ENCODE results near the gene COG6. TPM values are rescaled to one million over a fixed set of nuclear protein-coding genes. Genes with fewer than 3 reads are reported as not detected.

COG6 gene
- polyA plus RNA-seq, 1 of the 3 experiments (the other 2 are of a cell fraction), result 13.1 TPM

DNA sequence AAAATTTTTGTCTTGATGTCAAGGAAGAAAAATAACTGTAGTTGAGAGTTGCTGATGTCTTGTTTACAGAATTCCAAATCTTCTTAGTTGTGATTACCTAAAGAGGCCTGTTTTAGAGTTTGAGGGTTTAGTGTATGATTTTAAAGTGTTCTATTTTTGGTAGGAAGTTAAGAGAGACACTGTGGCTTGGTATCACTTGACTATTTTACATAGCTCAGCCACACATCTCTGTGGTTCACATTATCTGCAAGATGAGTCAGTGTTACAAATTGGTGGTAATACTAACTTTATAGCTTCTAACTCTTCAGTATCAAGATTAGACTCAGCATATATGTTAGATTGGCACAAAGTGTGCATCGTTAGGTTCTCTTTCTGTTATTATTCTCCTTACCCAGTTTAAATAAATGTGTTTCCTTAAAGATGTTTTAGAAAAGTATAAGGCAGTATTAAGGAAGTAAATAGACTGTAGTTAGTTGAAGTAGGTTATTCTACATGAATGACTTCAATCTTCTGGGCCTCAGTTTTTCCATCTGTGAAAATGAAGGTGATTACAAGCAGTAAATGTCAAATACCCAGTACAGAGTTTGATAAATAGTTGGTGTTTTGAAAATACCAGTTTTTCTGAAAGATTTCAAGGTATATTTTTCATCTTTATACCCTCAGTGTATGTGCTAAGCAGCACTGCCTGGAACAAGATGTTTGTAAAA lies 33.4 kb downstream of the COG6 start (continued):
- TF ChIP-seq, protein P1, sequence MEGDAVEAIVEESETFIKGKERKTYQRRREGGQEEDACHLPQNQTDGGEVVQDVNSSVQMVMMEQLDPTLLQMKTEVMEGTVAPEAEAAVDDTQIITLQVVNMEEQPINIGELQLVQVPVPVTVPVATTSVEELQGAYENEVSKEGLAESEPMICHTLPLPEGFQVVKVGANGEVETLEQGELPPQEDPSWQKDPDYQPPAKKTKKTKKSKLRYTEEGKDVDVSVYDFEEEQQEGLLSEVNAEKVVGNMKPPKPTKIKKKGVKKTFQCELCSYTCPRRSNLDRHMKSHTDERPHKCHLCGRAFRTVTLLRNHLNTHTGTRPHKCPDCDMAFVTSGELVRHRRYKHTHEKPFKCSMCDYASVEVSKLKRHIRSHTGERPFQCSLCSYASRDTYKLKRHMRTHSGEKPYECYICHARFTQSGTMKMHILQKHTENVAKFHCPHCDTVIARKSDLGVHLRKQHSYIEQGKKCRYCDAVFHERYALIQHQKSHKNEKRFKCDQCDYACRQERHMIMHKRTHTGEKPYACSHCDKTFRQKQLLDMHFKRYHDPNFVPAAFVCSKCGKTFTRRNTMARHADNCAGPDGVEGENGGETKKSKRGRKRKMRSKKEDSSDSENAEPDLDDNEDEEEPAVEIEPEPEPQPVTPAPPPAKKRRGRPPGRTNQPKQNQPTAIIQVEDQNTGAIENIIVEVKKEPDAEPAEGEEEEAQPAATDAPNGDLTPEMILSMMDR (IDR thresholded peaks at IDR 0.05), result no peak
- no peak for TF ChIP-seq FOXM1 (IDR thresholded peaks at IDR 0.05; ENCODE audit: low read depth)
- TF ChIP-seq TEAD4 (IDR thresholded peaks at IDR 0.05; ENCODE audit: borderline replicate concordance, insufficient read depth), result no peak

DNA sequence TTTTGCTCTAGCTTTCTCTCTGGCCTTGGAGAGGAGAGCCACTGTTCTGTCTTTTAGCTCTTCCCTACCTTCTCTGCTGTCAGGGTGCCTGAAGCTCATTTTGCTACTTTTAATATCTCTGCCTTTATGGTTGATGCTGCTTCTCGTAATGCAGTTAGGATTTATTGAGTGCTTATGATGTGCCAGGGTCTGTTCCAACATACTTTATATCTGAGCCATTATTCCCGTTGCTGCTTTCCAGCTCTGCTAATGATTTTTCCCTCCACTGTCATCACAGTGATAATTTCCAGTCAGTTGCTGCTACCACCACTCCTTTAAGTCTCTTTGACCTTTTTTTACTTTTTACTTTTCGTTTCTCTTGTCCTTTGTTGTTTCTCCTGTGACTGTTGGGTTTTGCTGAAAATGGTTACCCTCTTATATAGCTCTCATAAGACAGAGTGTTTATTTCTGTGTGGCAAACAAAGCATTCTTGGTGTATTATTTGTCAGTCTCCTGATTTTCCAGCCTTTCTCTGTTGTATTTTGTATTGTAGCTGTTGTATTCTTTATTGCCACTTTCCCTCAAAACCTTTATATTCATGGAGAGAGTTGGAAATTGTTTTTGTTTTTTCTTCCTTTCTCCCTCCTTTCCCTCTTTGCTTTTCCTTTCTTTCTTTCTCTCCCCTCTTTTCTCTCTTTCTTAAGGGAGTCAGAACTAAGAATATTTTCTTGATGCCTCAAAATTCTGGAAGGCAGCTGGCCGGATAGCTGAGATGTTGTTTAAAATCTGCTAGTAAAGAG lies 37.4 kb downstream of the COG6 start:
- Histone ChIP-seq H3K79me2 (ENCODE audit: insufficient read depth) (no peaks in the 10 kb centered on the region), H3K9me3 (no peaks in the 10 kb centered on the region), H3K27ac (ENCODE audit: low read depth in 2 of 2, low read length in 1 of 2) (no peak overlapping the region), H4K20me1 (ENCODE audit: insufficient read depth) (no peaks in the 10 kb centered on the region), H3F3A (replicated peaks; ENCODE audit: insufficient read depth) (no peaks in the 10 kb centered on the region), H3K4me2 (no peak overlapping the region), H3K36me3 (replicated peaks in 1 of 2; ENCODE audit: control insufficient read depth in 1 of 2, insufficient read depth in 2 of 2, low read length in 1 of 2) (peaks cover 21 to 41% of the 10 kb centered on the region in 2 experiments), H3K4me1 (ENCODE audit: control insufficient read depth in 1 of 2, insufficient read depth in 2 of 2, low read depth in 1 of 2, low read length in 1 of 2) (no peaks in the 10 kb centered on the region), H2AFZ (ENCODE audit: low read depth) (no peak overlapping the region), H3K27me3 (ENCODE audit: insufficient read depth) (no peaks in the 10 kb centered on the region), H3K4me3 (ENCODE audit: low read depth in 2 of 2, low read length in 1 of 2) (no peak overlapping the region), H3K9me2 (no peaks in the 10 kb centered on the region), H3K9ac (no peak overlapping the region)
- WGBS (ENCODE audit: low lambda C conversion rate), result 78% methylated on average over 4 of the region's 4 CpGs
- ChIA-PET POLR2A (no interaction called here), CTCF (interaction anchor here (1.2 to 1.7 kb wide), 3 partner anchors 11 to 990 kb away, joined by 4 to 5 read pairs (median 4); no protein-coding TSS in a partner anchor)
- DNase-seq, result no peak
- TF ChIP-seq FOXM1 (IDR thresholded peaks at IDR 0.05; ENCODE audit: low read depth), result no peak

DNA sequence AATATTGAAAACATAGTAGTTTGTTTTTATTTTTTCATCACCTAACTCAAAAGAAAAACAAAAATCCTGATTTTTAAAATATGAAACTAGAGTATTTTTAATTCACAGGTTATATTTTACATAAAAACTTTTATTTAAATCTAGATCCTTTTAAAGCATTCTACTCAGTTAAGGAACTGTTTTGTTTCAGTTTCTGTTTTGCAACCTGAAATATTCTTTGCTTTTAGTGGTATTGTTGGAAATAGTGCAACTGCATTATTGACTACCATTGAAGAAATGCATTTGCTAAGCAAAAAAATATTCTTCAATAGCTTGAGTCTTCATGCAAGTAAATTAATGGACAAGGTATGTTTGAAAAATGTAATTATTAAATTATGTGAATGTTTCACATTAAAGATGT lies 43.8 kb downstream of the COG6 start:
- no peak for DNase-seq
- Histone ChIP-seq H3K36me3 (replicated peaks in 1 of 2; ENCODE audit: control insufficient read depth in 1 of 2, insufficient read depth in 2 of 2, low read length in 1 of 2) (peaks cover 16 to 38% of the 10 kb centered on the region in 2 experiments), H3K9me3 (no peaks in the 10 kb centered on the region), H2AFZ (ENCODE audit: low read depth) (no peak overlapping the region), H3K4me1 (ENCODE audit: control insufficient read depth in 1 of 2, insufficient read depth in 2 of 2, low read depth in 1 of 2, low read length in 1 of 2) (no peaks in the 10 kb centered on the region; a peak in 1 of 4 replicates), H3K79me2 (ENCODE audit: insufficient read depth) (no peaks in the 10 kb centered on the region), H3K9me2 (no peaks in the 10 kb centered on the region), H3F3A (replicated peaks; ENCODE audit: insufficient read depth) (peaks cover 5% of the 10 kb centered on the region), H3K9ac (no peak overlapping the region), H4K20me1 (ENCODE audit: insufficient read depth) (no peaks in the 10 kb centered on the region), H3K27ac (ENCODE audit: low read depth in 2 of 2, low read length in 1 of 2) (no peak overlapping the region), H3K4me3 (ENCODE audit: low read depth in 2 of 2, low read length in 1 of 2) (no peak overlapping the region), H3K27me3 (ENCODE audit: insufficient read depth) (no peaks in the 10 kb centered on the region), H3K4me2 (no peak overlapping the region)
- CTCF ChIA-PET, result interaction anchor here (2.1 kb wide), 1 partner anchor 14 kb away, joined by 5 read pairs; no protein-coding TSS in a partner anchor
- POLR2A ChIA-PET, result no interaction called here
- TF ChIP-seq MEF2A (IDR thresholded peaks at IDR 0.05; ENCODE audit: borderline replicate concordance, low read depth) (no peak), RCOR1 (IDR thresholded peaks at IDR 0.05; ENCODE audit: low read length) (no peak), EP300 (IDR thresholded peaks at IDR 0.05; ENCODE audit: borderline replicate concordance in 1 of 2, low read depth in 1 of 2, low read length in 1 of 2) (no peak), GATA2 (CRISPR knock-in tag; IDR thresholded peaks at IDR 0.05) (no peak), POLR2AphosphoS5 (IDR thresholded peaks at IDR 0.05; ENCODE audit: low read depth, low read length) (no peak), MXI1 (IDR thresholded peaks at IDR 0.05; ENCODE audit: low read depth, low read length) (no peak), NFIC (IDR thresholded peaks at IDR 0.05; ENCODE audit: borderline replicate concordance) (no peak), TEAD4 (IDR thresholded peaks at IDR 0.05; ENCODE audit: borderline replicate concordance, insufficient read depth) (no peak), NRF1 (IDR thresholded peaks at IDR 0.05; ENCODE audit: low read depth, low read length) (no peak)
- TF ChIP-seq, protein P2, sequence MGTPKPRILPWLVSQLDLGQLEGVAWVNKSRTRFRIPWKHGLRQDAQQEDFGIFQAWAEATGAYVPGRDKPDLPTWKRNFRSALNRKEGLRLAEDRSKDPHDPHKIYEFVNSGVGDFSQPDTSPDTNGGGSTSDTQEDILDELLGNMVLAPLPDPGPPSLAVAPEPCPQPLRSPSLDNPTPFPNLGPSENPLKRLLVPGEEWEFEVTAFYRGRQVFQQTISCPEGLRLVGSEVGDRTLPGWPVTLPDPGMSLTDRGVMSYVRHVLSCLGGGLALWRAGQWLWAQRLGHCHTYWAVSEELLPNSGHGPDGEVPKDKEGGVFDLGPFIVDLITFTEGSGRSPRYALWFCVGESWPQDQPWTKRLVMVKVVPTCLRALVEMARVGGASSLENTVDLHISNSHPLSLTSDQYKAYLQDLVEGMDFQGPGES (IDR thresholded peaks at IDR 0.05; ENCODE audit: low read depth, low read length), result no peak
- TF ChIP-seq, protein P3, sequence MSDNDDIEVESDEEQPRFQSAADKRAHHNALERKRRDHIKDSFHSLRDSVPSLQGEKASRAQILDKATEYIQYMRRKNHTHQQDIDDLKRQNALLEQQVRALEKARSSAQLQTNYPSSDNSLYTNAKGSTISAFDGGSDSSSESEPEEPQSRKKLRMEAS (IDR thresholded peaks at IDR 0.05; ENCODE audit: low read depth), result no peak
- TF ChIP-seq, protein P4, sequence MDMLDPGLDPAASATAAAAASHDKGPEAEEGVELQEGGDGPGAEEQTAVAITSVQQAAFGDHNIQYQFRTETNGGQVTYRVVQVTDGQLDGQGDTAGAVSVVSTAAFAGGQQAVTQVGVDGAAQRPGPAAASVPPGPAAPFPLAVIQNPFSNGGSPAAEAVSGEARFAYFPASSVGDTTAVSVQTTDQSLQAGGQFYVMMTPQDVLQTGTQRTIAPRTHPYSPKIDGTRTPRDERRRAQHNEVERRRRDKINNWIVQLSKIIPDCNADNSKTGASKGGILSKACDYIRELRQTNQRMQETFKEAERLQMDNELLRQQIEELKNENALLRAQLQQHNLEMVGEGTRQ (IDR thresholded peaks at IDR 0.05; ENCODE audit: borderline replicate concordance, low read depth, low read length), result no peak
- TF ChIP-seq, protein P5, sequence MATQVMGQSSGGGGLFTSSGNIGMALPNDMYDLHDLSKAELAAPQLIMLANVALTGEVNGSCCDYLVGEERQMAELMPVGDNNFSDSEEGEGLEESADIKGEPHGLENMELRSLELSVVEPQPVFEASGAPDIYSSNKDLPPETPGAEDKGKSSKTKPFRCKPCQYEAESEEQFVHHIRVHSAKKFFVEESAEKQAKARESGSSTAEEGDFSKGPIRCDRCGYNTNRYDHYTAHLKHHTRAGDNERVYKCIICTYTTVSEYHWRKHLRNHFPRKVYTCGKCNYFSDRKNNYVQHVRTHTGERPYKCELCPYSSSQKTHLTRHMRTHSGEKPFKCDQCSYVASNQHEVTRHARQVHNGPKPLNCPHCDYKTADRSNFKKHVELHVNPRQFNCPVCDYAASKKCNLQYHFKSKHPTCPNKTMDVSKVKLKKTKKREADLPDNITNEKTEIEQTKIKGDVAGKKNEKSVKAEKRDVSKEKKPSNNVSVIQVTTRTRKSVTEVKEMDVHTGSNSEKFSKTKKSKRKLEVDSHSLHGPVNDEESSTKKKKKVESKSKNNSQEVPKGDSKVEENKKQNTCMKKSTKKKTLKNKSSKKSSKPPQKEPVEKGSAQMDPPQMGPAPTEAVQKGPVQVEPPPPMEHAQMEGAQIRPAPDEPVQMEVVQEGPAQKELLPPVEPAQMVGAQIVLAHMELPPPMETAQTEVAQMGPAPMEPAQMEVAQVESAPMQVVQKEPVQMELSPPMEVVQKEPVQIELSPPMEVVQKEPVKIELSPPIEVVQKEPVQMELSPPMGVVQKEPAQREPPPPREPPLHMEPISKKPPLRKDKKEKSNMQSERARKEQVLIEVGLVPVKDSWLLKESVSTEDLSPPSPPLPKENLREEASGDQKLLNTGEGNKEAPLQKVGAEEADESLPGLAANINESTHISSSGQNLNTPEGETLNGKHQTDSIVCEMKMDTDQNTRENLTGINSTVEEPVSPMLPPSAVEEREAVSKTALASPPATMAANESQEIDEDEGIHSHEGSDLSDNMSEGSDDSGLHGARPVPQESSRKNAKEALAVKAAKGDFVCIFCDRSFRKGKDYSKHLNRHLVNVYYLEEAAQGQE (IDR thresholded peaks at IDR 0.05; ENCODE audit: low read depth, low read length), result no peak
